Measurements from ENCODE around the gene CCL26. TPM values are rescaled to one million over a fixed set of nuclear protein-coding genes. Genes with fewer than 3 reads are reported as not detected.

The CCL26 gene
- total and polyA plus RNA-seq, 2 donors (not counting 3 experiments of a cell fraction or from before 2014, with no cell fraction given) = not detected

- no peak overlapping the region for H3K27ac ChIP-seq (ENCODE audit: insufficient read depth, low read depth, low read length)
- ChIA-PET POLR2A (no interaction called here), CTCF (no interaction called here)
- no peaks in the 10 kb centered on the region for H3K36me3 ChIP-seq (ENCODE audit: control insufficient read depth in 2 of 2, extremely low read depth in 1 of 2, insufficient read depth in 2 of 2, low read length in 2 of 2)
- no peaks in the 10 kb centered on the region for H4K20me1 ChIP-seq (replicated peaks; ENCODE audit: control insufficient read depth, extremely low read depth, insufficient read depth, low read length)
- H3K9me1 ChIP-seq (replicated peaks; ENCODE audit: control insufficient read depth, extremely low read depth, insufficient read depth, low read length) = no peaks in the 10 kb centered on the region
- no peak overlapping the region for H2AFZ ChIP-seq (ENCODE audit: low read depth, low read length)
- no peak overlapping the region for H3K4me3 ChIP-seq (replicated peaks in 1 of 3; ENCODE audit: insufficient read depth in 1 of 3, low read depth in 1 of 3, low read length in 3 of 3)
- H3K27me3 ChIP-seq (ENCODE audit: control insufficient read depth in 2 of 2, insufficient read depth in 2 of 2, low read length in 2 of 2) = no peaks in the 10 kb centered on the region
- H3K9me3 ChIP-seq (replicated peaks; ENCODE audit: control insufficient read depth, insufficient read depth, low read length) = no peaks in the 10 kb centered on the region
- no TSS peak for BruUV-seq (replicated peaks)
- TF ChIP-seq FOS (IDR thresholded peaks at IDR 0.05; ENCODE audit: borderline replicate concordance, insufficient read depth, low read length) = no peak
- DNase-seq (ENCODE audit: low read depth, low spot score) = no peak
- FAIRE-seq = no peak
- H3K9ac ChIP-seq (replicated peaks; ENCODE audit: extremely low read depth, insufficient read depth, low read length) = no peak overlapping the region
- H3K79me2 ChIP-seq (ENCODE audit: control insufficient read depth, insufficient read depth, low read length) = no peaks in the 10 kb centered on the region
- intact Hi-C loops (cut with micrococcal nuclease) = no loop called here
- dilution Hi-C loops (cut with MboI; ENCODE audit: extremely low pct_ligation_motif_present, low sequenced_read_pairs) = no loop called here
- H3K4me1 ChIP-seq (ENCODE audit: control insufficient read depth, extremely low read depth, insufficient read depth, low read length) = peaks cover 6% of the 10 kb centered on the region
- H3K4me2 ChIP-seq (ENCODE audit: insufficient read depth, low read length) = no peak overlapping the region
Measured at GRCh38 chr7:75735581-75736350, 36.2 kb downstream of the CCL26 start.

DNA sequence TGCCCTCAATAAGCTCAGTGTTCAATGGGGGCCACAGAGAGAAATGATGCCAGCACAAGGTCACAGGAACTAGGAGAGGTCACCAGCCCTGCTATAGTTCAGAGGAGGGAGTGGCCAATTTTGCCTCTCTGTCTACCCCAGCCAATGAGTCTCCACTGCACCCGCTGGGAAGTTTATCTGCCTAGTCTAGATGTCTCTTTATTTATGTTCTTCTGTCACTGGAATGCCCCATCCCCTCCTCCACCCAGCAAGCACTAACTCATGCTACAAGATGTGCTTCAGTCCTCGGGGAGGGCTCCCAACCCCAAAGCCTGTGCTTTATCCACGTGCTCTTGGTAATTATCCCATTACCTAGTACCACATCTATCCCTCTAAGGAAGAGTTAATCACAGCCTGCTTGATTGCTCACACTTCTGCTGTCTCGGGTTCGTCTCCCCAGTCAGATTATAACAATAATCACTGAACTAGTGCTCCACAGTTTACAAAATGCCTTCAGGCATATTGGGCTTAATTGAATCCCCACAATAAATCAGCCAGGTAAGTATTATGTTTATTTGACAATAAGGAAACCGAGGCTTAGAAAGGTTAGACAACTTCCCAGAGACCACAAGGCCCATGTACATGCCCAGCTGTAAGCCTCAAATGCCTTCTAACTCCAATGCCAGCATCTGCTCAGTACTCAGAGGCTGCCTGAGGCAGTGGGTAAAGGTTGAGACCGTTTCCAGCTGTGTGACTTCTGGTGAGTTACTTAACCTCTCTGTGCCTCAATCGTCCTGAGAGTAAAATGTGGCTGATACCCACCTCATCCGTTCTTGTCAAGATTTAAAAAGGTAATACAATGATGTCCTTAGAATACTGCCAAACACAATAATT is 37.2 kb downstream of the CCL26 start:
- intact Hi-C loops (cut with micrococcal nuclease) = no loop called here
- H3K4me1 ChIP-seq (ENCODE audit: control insufficient read depth, extremely low read depth, insufficient read depth, low read length) = peaks cover 6% of the 10 kb centered on the region
- ChIA-PET POLR2A (no interaction called here), CTCF (no interaction called here)
- no peaks in the 10 kb centered on the region for H3K9me3 ChIP-seq (replicated peaks; ENCODE audit: control insufficient read depth, insufficient read depth, low read length)
- H3K36me3 ChIP-seq (ENCODE audit: control insufficient read depth in 2 of 2, extremely low read depth in 1 of 2, insufficient read depth in 2 of 2, low read length in 2 of 2) = no peaks in the 10 kb centered on the region
- FAIRE-seq (no peak), DNase-seq (ENCODE audit: low read depth, low spot score) (no peak)
- H3K4me3 ChIP-seq (replicated peaks in 1 of 3; ENCODE audit: insufficient read depth in 1 of 3, low read depth in 1 of 3, low read length in 3 of 3) = no peak overlapping the region
- no peaks in the 10 kb centered on the region for H4K20me1 ChIP-seq (replicated peaks; ENCODE audit: control insufficient read depth, extremely low read depth, insufficient read depth, low read length)
- dilution Hi-C loops (cut with MboI; ENCODE audit: extremely low pct_ligation_motif_present, low sequenced_read_pairs) = no loop called here
- no peaks in the 10 kb centered on the region for H3K27me3 ChIP-seq (ENCODE audit: control insufficient read depth in 2 of 2, insufficient read depth in 2 of 2, low read length in 2 of 2)
- H3K27ac ChIP-seq (ENCODE audit: insufficient read depth, low read depth, low read length) = no peak overlapping the region
- H2AFZ ChIP-seq (ENCODE audit: low read depth, low read length) = no peak overlapping the region
- no TSS peak for BruUV-seq (replicated peaks)
- TF ChIP-seq JUN (IDR thresholded peaks at IDR 0.05; ENCODE audit: borderline replicate concordance, insufficient read depth, insufficient read length, low read depth) = no peak
- no peak for TF ChIP-seq POLR2A (IDR thresholded peaks at IDR 0.05; ENCODE audit: low read depth, low read length)
- no peak for TF ChIP-seq FOS (IDR thresholded peaks at IDR 0.05; ENCODE audit: borderline replicate concordance, insufficient read depth, low read length)
- no peak for TF ChIP-seq CTCF (IDR thresholded peaks at IDR 0.05; ENCODE audit: extremely low read depth in 1 of 2, insufficient read depth in 1 of 2, low read depth in 1 of 2, low read length in 2 of 2)
- TF ChIP-seq GATA2 (IDR thresholded peaks at IDR 0.05; ENCODE audit: insufficient read depth, insufficient read length, low read depth, low read length) = no peak
- TF ChIP-seq, protein P1, sequence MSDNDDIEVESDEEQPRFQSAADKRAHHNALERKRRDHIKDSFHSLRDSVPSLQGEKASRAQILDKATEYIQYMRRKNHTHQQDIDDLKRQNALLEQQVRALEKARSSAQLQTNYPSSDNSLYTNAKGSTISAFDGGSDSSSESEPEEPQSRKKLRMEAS (IDR thresholded peaks at IDR 0.05; ENCODE audit: insufficient read depth, insufficient read length) = no peak
- TF ChIP-seq POLR2AphosphoS5 (IDR thresholded peaks at IDR 0.05; ENCODE audit: insufficient read depth, low read depth, low read length) = no peak
- no peak for TF ChIP-seq EZH2 (IDR thresholded peaks at IDR 0.05; ENCODE audit: borderline replicate concordance, low read depth, low read length, severe bottlenecking)
- TF ChIP-seq MYC (IDR thresholded peaks at IDR 0.05; ENCODE audit: low read depth, low read length) = no peak
- no peak overlapping the region for H3K4me2 ChIP-seq (ENCODE audit: insufficient read depth, low read length)
- no peak overlapping the region for H3K9ac ChIP-seq (replicated peaks; ENCODE audit: extremely low read depth, insufficient read depth, low read length)
- H3K79me2 ChIP-seq (ENCODE audit: control insufficient read depth, insufficient read depth, low read length) = no peaks in the 10 kb centered on the region
- H3K9me1 ChIP-seq (replicated peaks; ENCODE audit: control insufficient read depth, extremely low read depth, insufficient read depth, low read length) = no peaks in the 10 kb centered on the region

Measured in endothelial cell of umbilical vein (primary cell).